ENCODE results near the gene MAST3.

The MAST3 gene

DNA sequence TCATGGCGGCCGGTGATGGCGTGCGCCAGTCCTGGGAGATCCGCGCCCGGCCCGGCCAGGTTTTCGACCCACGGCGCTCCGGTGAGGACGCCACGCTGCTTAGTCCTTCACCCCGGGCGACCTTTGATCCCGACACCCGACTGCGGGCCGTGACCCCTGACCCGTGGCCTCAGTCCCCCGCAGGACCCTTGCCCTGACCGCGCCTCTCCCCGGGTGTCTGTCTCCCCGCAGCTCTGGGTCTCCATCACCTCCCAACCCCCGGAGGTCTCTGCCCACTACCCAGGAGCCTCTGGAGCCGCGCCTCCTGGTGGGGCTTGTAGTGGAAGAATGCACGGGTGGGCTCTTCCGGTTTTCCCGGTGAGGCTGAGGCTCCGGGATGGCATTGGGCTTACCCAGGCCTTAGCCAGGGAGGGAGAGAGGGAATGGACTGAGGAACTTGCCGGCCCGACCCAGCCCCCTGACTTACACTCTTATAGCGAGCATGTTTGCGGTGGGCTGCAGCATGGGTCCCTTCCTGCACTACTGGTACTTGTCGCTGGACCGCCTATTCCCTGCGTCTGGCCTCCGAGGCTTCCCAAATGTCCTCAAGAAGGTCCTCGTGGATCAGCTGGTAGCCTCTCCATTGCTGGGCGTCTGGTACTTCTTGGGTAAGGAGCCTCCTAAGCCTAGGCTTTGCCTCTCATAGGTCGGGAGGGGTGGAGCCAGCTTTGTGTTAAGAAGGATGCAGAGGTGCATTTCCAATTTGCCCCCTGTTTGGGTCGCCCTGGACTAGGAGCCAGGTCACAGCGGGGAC lies 96.0 kb downstream of the MAST3 start:
- no peak for DNase-seq

DNA sequence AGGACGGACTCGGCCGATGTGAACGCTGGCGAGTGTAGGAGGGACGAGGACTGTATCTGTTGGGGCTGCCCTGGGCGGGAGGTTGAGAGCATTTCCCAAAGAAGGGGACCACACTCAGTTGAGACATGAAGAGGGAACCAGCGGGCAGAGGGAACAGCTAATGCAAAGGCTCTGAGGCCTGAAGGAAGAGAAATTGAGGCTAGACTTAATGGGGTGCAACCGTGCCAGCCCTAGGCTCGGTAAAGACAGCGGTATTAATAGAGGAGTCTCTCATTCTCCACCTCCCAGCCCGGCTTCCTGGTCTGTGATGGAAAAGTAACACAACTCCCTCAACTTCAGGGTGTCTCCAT lies 96.6 kb downstream of the MAST3 start:
- DNase-seq: no peak

- DNase-seq: no peak
Measured at GRCh38 chr19:18194554-18195238, 97.1 kb downstream of the MAST3 start.

- DNase-seq: no peak
Measured at GRCh38 chr19:18196511-18196845, 98.9 kb downstream of the MAST3 start.

- DNase-seq: no peak
Measured at GRCh38 chr19:18197306-18197705, 99.7 kb downstream of the MAST3 start.

- DNase-seq: no peak
Measured at GRCh38 chr19:18197941-18198340, 100.4 kb downstream of the MAST3 start.

GRCh38 chr19:18198374-18198773 lies 100.8 kb downstream of the MAST3 start:
- no peak for DNase-seq
